CD4-positive, alpha-beta T cell treated with Interleukin-12 subunit alpha and Interleukin-12 subunit beta, for 1 hour (primary cell): Measurements from ENCODE around the gene SIRT6.
"Not testable (repeated sequence)": the region's sequence is repeated elsewhere in the genome, so short reads cannot be mapped to it uniquely, and the experiment has no call there.

Source experiments
- DNase-seq: peaks from one replicate; pipeline ENCODE4 v3.0.0-alpha.2; 2020

SIRT6 gene

DNA sequence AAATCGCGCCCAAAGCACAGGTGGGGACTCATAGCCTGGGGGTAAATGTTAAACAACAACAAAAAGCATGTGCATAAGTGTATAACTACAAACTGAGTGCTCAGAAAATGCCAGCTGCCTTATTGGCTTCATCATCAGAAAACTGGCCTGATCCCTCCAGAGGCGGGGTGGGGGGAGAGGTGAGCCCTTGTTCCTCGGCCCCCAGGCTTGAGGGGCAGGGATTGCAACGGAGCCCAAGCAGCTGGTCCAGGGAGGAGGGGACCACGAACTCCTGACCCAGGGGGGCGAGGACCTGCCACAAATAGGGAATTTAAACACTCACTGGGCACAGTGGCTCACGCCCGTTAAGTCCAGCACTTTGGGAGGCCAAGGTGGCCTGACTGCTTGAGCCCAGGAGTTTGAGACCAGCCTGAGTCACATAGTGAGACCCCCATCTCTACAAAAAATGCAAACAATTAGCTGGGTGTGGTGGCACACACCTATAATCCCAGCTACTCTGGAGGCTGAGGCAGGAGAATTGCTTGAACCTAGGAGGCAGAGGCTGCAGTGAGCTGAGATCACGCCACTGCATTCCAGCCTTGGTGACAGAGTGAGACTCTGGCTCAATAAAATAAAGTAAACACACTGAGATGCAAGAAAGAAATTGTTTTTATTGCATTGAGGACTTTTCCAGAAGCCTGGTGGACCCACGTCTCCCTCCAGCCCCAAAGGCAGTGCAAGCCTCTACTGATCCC, 8.7 kb downstream of the SIRT6 start:
- DNase-seq = no peak

DNA sequence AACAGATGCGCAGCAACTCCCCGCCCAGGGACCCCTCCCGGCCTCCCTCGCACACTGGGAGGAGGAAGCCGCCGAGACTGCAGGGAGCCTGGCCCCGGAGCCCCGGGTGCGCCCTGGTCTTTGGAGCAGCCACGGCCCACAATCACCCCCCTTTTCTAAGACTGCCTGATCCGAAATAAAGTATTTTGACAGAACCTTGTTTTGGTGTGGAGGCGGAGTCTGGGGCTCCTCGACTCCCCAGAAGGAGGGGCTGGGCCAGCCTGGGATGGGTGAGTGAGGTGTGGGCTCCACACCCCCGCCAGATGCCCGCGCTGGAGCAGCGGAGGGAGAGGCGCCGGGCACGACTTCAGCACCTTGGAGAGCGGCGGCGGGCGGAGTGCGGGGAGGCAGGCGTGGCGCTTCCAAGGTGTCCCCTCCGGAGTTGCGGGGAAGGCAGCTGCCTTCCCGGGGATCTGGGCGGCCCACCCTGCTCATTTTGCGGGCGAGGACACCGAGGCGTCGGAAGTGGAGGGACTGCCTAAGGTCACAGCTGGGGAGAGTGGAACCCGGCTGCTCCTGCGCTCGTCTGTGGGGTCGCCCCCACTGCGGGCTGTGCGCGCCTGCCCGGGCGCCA, 9.4 kb downstream of the SIRT6 start:
- DNase-seq = peak; percentile 67

DNA sequence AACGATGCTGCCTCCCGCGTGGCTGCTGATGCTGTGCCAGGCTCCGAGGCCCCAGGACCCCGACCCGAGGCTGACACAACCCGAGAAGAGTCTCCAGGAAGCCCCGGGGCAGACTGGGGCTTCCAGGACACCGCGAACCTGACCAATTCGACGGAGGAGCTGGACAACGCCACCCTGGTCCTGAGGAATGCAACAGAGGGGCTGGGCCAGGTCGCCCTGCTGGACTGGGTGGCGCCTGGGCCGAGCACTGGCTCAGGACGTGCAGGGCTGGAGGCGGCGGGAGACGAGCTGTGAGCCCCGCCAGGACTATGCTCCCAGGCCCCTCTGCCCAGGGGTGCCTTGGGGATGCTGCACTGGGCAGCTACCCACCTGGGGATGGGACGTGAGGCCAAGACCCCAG, 10.7 kb downstream of the SIRT6 start:
- DNase-seq = no peak

GRCh38 chr19:4164262-4164661, 18.1 kb downstream of the SIRT6 start:
- DNase-seq = no peak

DNA sequence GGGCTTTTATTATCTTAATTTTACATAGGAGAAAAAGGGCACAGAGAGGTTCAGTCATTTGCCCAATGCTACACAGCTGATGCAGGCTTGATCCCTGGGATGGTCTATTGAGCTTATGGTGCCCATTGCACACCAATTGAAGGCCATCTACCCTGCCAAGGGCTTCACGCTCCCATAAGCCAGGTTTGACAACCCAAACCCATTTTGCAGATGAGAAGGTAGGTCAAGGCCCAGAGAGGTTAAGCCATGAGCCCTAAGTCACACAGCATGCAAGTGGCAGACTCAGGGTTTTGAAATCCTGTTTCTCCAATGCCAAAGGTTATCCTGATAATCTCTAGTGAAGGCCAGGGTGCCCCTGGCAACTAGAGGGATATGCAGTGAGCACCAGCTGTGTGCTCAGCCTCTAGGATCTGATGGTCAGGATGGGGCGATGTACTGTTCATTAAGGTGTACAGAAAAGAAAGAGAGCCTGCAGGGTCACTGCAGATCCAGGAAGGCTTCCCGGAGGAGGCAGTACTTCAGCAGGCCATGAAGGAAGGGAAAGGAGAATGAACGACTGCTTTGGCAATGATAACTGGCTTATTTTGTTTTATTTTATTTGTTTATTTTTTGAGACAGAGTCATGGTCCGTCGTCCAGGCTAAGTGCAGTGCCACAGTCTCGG, 20.8 kb downstream of the SIRT6 start:
- DNase-seq = no peak

GRCh38 chr19:4157971-4158370, 24.4 kb downstream of the SIRT6 start:
- not testable (repeated sequence) for DNase-seq

GRCh38 chr19:4157164-4157563, 25.2 kb downstream of the SIRT6 start:
- DNase-seq = no peak

GRCh38 chr19:4154571-4155312, 27.6 kb downstream of the SIRT6 start:
- no peak for DNase-seq

GRCh38 chr19:4152241-4152998, 29.9 kb downstream of the SIRT6 start:
- no peak for DNase-seq

DNA sequence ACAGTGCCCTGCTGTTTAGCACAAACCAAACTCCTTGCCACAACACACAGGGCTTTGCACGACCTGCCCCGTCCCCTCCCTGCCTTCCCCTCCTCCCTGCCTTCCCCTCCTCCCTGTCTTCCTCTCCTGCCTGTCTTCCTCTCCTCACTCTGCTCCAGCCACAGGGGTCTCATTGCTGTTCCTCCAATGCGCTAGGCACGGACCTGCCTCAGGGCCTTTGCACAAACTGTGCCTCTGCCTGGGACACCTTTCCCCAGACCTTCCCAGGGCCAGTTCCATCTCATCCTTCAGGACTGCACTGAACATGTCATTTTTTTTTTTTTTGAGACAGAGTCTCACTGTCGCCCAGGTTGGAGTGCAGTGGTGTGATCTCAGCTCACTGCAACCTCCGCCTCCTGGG, 30.7 kb downstream of the SIRT6 start:
- DNase-seq = no peak

GRCh38 chr19:4149518-4150288, 32.7 kb downstream of the SIRT6 start:
- DNase-seq = no peak

GRCh38 chr19:4144666-4145249, 37.6 kb downstream of the SIRT6 start:
- no peak for DNase-seq

GRCh38 chr19:4142916-4143315, 39.4 kb downstream of the SIRT6 start:
- not testable (repeated sequence) for DNase-seq

DNA sequence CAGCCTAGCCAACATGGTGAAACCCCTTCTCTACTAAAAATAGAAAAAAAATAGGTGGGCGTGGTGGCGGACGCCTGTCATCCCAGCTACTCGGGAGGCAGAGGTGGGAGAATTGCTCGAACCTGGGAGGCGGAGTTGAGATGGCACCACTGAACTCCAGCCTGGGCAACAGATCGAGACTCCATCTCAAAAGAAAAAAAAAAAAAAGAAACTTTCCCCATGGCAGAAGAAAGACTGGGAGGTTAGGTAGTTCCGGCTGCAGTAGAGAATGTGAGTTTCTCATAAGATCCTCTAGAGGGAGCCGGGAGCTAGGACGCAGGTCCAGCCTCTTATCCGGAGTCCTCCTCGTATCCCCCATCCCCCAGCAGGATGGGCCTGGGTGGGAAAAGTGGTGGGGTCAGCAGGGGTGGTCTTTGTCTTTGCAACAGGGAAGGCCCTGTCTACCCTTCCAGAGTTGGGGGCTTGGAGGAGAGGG, 42.1 kb downstream of the SIRT6 start:
- DNase-seq = peak; percentile 52

GRCh38 chr19:4139614-4140236, 42.6 kb downstream of the SIRT6 start:
- DNase-seq = peak; percentile 84

GRCh38 chr19:4138445-4138844, 43.9 kb downstream of the SIRT6 start:
- no peak for DNase-seq

- no peak for DNase-seq
Measured at GRCh38 chr19:4136680-4137088, 45.7 kb downstream of the SIRT6 start.

DNA sequence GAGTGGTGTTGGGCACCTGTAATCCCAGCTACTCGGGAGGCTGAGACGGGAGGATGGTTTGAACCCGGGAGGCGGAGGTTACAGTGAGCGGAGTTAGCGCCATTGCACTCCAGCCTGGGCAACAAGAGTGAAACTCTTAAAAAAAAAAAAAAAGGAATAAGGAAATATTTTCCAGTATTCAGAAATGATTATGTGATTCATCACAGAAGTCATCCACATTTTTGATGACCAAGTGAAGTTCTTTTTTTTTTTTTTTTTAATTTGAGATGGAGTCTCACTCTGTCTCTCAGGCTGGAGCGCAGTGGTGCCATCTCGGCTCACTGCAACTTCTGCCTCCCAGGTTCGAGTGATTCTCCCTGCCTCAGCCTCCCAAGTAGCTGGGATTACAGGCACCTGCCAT, 47.0 kb downstream of the SIRT6 start:
- DNase-seq = not testable (repeated sequence)

GRCh38 chr19:4134351-4134750, 48.0 kb downstream of the SIRT6 start:
- DNase-seq = no peak

DNA sequence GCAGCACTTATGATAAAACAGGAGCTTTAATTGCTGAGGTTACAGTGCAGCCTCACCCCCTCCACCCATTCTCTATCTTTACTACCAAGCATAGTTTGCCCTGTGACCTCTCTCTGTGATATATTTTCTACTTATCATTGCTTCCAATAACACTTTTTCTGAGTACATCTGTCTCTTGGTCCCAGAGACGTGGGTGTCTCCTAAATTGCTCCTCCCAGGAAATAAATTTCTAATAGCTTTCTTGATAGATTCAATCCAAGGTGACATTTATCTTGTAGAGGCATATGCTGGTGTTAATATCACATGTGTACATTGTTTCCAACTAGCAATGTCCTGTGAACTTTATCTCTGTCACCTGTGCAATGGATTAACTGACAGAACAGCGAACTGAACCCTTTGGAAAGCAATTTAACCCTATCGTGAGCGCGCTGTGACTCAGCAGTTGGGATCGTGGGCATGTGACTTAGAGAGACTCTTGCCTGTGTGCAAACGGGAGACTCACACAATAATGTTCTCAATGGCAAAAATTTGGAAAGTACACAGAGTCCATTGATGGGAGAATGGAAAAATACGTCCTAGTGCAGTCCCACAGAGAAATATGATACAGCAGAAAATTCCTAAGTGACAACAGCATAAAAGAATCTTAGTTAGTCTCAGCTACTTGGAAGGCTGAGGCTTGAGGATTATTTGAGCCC, 51.5 kb downstream of the SIRT6 start:
- DNase-seq = no peak
